Muscle layer of colon (tissue), 2 donors: ENCODE measurements around the gene ADM.

ENCODE experiments used
- H3K27ac ChIP-seq: one replicate; pipeline ENCODE4 v1.7.0; 2013; ENCODE audit warnings: low read depth, mild to moderate bottlenecking, low read length, moderate library complexity
- H3K27me3 ChIP-seq, 2 donors: one replicate each; pipeline ENCODE4 v1.7.0; 2013; ENCODE audit warnings: low read length in 2 of 2, mild to moderate bottlenecking in 2 of 2; ENCODE audit not compliant: insufficient read depth in 2 of 2, control insufficient read depth in 1 of 2
- H3K36me3 ChIP-seq: one replicate; pipeline ENCODE4 v1.7.0; 2013; ENCODE audit warnings: mild to moderate bottlenecking, low read length; ENCODE audit not compliant: insufficient read depth
- H3K4me1 ChIP-seq: one replicate; pipeline ENCODE4 v1.7.0; 2013; ENCODE audit warnings: mild to moderate bottlenecking, low read length; ENCODE audit not compliant: insufficient read depth
- H3K4me3 ChIP-seq, 2 donors: one replicate each; pipeline ENCODE4 v1.7.0; 2013; ENCODE audit warnings: low read length in 2 of 2, low read depth in 1 of 2, mild to moderate bottlenecking in 1 of 2, moderate library complexity in 1 of 2
- H3K9ac ChIP-seq: one replicate; pipeline ENCODE4 v1.7.0; 2013; ENCODE audit warnings: low read length
- H3K9me3 ChIP-seq: one replicate; pipeline ENCODE4 v1.7.0; 2013; ENCODE audit warnings: mild to moderate bottlenecking, low read length
- donor health status: abdominal sarcoma.
- donor health status: Adenocarcinoma of cecum.

The ADM gene

DNA sequence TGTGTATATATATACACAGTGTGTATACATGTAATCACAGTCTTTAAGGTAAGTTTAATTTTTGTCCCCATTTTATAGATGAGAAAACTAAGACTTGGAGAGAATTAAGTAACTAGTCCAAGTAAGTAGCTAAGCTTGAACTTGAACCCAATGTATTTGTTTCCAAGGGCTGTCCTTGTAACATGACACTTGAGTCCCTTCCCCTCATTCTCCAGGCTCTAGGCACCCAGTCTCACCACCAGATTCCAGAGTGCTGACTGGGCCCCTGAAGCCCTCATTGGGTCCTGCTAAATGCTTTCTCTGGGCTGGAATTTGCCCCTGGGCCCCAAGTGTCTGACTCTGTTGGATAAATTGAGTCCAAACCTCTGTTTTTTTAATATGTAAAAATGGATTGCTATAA is 45.5 kb downstream of the ADM start:
- Histone ChIP-seq H3K9ac (no peak overlapping the region), H3K27ac (no peak overlapping the region), H3K36me3 (no peaks in the 10 kb centered on the region), H3K4me3 (no peak overlapping the region), H3K9me3 (no peaks in the 10 kb centered on the region), H3K27me3 (no peaks in the 10 kb centered on the region), H3K4me1 (no peaks in the 10 kb centered on the region)

DNA sequence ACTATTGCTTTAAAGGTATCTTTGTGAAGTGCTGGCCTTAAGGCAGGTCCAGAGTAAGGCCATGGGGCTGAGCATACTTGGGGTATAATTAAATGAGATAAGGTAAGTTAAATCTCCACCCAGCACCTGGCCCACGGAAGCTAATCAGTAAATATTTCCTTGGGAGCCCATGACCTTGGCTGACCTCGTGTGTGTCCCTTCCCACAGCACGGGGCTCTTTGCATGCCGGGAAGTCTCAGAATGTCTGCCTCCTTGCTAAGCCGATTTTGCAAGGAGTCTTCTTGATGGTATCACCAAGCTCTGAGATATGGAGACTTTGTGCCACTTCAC is 46.5 kb downstream of the ADM start:
- H3K36me3 ChIP-seq: no peaks in the 10 kb centered on the region
- no peak overlapping the region for H3K9ac ChIP-seq
- no peaks in the 10 kb centered on the region for H3K27me3 ChIP-seq
- H3K9me3 ChIP-seq: no peaks in the 10 kb centered on the region
- H3K27ac ChIP-seq: no peak overlapping the region
- no peak overlapping the region for H3K4me3 ChIP-seq
- no peaks in the 10 kb centered on the region for H3K4me1 ChIP-seq

DNA sequence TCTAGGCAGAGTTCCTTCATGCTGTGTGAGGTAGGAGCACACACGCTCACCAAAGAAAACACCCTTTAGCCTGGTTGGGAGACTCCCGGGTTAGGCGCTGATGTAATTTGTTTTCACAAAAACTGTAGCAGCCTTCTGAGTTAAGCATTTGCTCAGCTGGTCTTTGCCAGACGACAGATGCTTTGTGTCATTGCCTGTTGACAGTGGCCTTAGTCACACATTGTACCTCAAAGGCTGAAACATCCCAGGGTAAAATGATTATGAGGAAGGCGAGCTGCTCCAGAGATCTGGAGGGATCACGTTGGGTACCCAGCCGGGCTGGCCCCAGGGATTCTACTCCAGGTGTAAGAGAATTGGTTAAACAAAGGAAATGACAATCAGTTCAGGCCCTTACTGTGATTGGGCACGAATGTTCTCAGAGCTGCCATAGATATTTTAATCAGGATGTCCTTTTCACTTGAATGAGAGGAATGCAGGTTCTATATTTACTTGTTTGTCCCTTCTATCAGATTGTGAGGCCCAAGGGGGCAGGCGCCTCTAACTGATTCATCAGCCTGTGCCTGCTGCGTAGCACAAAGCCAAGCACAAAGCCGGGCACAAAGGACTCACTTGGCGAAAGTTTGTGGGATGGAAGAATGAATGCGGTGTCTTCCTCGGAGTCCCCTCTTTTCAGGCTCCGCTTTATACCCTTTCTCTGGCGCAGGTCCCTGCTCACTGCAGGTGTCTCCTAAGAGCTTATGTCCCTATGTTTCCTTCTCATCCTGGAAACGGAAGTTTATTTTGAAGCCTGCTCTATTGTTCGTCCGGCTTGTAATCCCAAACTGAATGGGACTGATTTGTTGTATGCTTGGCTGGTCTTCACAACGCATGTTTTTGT is 47.1 kb downstream of the ADM start:
- H3K4me3 ChIP-seq: no peak overlapping the region
- H3K27me3 ChIP-seq: no peaks in the 10 kb centered on the region
- no peaks in the 10 kb centered on the region for H3K36me3 ChIP-seq
- H3K4me1 ChIP-seq: no peaks in the 10 kb centered on the region
- no peak overlapping the region for H3K27ac ChIP-seq
- H3K9me3 ChIP-seq: no peaks in the 10 kb centered on the region
- no peak overlapping the region for H3K9ac ChIP-seq

DNA sequence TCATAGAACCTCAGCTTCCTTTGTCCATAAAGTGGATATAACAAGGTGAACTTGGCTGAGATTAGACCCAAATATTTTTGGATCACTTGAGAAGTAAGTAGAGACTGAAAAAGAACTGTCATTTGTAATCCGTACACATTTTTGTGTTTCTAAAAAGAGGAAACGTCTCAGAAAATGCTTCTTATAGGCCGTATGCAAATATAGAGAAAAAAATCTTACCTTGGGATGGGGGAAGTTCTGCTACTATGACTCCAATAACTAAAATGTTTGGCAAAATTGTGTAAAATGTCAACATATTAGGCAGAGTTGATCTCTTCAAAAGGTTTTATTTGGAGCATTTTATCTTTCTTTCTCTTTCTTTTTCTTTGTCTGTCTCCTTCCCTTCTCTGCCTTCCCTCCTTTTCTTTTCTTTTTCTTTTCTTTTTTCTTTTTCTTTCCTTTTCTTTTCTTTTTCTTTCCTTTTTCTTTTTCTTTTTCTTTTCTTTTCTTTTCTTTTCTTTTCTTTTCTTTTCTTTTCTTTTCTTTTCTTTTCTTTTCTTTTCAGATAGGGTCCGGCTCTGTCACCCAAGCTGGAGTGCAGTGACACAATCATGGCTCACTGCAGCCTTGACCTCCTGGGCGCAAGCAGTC is 48.2 kb downstream of the ADM start:
- Histone ChIP-seq H3K27ac (no peak overlapping the region), H3K4me1 (no peaks in the 10 kb centered on the region), H3K9me3 (no peaks in the 10 kb centered on the region), H3K4me3 (no peak overlapping the region), H3K9ac (no peak overlapping the region), H3K27me3 (no peaks in the 10 kb centered on the region), H3K36me3 (no peaks in the 10 kb centered on the region)

DNA sequence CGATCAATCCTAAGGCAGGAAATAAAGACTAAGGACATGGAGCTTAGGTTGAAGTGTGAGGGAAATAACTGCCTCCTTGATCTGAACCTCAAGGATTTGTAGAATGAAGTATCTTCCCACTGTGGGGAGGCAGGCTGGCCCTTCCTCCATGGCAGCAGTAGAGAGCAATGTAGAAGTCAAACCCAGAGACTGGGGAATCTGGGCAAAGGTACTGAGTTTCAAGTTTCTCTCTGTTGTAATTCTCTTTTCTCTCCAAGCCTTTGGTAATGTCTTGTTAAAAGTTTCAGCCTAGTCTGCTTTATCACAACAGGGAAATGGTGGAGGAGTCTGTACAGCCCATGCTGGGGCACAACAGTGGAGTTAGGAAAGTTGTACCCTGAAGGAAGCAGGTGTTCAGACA is 49.5 kb downstream of the ADM start:
- Histone ChIP-seq H3K36me3 (no peaks in the 10 kb centered on the region), H3K27ac (no peak overlapping the region), H3K9me3 (no peaks in the 10 kb centered on the region), H3K9ac (no peak overlapping the region), H3K4me1 (no peaks in the 10 kb centered on the region), H3K27me3 (no peaks in the 10 kb centered on the region), H3K4me3 (no peak overlapping the region)

DNA sequence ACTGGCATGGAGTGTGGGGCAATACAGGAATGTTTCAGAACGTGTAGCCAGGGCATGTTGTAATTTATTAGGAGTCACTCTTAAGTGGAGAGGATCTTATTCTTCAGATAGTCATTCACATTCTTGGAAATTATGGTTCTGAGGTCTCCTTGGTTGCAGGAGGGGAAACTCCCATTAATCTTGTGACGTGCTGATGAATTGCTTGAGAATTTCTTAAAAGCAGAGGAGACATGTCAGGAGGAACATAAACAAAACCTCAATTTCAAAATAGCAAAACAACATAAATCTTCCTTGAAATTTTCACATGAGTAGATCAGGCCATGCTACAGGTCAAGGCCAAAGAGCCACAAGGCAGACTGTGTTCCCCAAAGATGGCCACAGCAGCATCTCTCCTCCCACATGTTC is 50.4 kb downstream of the ADM start:
- Histone ChIP-seq H3K9me3 (no peaks in the 10 kb centered on the region), H3K4me1 (no peaks in the 10 kb centered on the region), H3K27me3 (no peaks in the 10 kb centered on the region), H3K36me3 (no peaks in the 10 kb centered on the region), H3K9ac (no peak overlapping the region), H3K4me3 (no peak overlapping the region), H3K27ac (no peak overlapping the region)

DNA sequence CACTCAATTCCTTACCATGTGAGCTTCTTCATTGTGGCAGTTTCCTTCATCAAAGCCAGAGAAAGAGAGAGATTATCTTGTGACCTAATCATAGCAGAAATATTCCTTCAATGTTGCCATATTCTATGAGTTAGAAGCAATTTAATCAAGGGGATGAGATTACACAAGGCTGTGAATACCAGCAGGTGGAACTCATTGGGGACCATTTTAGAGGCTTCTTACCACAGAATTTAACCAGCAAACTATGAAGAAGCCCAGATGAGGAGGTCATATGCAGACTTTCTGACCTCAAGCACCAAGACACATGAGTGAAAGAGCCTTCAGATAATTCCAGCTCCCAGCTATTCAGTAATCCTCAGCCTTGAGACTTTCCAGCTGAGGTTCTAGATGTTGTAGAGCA is 51.3 kb downstream of the ADM start:
- H3K9ac ChIP-seq: no peak overlapping the region
- H3K36me3 ChIP-seq: no peaks in the 10 kb centered on the region
- H3K9me3 ChIP-seq: no peaks in the 10 kb centered on the region
- H3K27ac ChIP-seq: no peak overlapping the region
- H3K27me3 ChIP-seq: no peaks in the 10 kb centered on the region
- H3K4me3 ChIP-seq: no peak overlapping the region
- H3K4me1 ChIP-seq: no peaks in the 10 kb centered on the region
